DMS53 treated with DMSO at 0.1 percent for 48 hours (cell line): ENCODE results near the gene SDCCAG8.

Experiments used
- DNase-seq: peaks from one replicate; lab custom pipeline; 2025; ENCODE audit not compliant: unreplicated experiment; lab: John Stamatoyannopoulos, UW

SDCCAG8 gene

DNA sequence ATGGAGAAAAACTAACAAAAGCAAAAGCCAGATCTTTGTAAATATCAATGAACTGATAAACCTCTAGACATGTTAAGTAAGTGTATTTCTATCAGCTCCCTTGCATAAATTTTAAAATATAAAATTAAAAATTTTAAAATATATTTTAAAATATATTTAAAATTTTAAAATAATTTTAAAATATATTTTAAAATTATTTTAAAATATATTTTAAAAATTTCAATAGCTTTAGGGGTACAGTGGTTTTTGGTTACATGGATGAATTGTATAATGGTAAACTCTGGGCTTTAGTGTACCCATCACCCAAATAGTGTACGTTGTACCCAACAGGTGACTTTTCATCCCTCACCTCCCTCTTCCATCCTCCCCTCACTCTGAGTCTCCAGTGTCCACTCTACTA is 279.2 kb downstream of the SDCCAG8 start:
- no peak for DNase-seq

DNA sequence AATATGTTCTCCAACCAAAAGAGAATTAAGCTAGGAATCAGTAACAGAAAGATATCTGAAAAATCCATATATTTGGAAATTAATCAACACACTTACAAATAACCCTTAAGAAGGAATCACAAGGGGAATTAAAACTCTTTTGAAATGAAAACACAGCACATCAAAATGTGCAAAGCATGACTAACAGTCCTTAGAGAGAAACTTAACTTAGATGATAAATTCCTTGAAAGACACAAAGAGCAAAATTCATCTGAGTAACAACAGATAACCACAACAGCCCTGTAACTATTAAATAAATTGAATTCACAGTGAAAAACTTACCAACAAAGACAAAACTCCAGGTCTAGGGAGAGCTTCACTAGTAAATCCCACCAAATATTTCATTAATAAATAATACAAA is 283.8 kb downstream of the SDCCAG8 start:
- DNase-seq = no peak

DNA sequence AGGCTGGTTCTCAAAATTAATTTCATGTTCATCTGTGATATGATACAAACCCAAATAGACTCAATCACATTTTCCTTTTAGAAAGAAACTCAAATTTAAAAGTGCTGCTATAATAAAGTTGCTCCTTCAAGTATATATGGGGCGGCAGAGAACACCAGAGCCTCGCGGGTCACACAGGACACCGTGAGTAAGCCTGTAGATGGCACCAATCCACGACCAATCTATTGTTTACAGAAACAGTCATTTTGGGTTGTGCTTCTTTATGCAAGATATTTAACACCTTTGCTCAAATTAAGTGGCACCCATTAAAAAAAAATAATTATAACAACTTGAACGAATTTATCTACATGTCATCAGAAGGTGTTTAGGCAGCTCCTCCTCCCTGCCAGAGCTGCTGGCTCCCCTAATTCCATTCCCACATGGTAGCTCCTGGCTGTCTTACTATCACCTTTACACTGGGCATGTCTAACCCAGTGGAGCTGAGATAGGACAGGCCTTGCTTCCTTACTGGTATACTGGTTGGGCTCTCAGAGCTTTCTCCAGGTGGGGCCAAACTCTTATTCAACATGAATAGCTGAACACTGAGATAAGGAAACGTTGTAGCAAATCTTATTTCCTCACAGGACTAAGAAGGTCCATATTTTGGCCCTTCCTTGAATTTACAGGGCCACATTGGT is 287.0 kb downstream of the SDCCAG8 start:
- no peak for DNase-seq

DNA sequence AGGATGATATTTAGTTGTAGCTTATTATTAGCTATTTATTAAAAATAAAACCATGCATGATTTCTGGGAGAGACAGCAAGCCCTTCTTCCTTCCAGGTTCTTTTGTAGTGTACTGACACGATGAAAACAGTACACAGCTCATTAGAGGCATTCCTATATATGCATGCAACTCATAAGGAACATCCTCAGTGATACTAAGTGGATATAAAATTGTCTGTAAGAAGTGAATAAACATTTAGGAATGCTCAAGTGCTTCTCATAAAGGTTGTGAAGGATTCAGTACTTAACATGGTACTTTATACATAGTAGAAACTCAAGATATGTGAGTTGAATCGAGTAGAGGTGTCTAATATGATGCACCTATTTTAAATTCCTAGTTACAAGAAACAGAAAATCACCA is 287.7 kb downstream of the SDCCAG8 start:
- DNase-seq = no peak

DNA sequence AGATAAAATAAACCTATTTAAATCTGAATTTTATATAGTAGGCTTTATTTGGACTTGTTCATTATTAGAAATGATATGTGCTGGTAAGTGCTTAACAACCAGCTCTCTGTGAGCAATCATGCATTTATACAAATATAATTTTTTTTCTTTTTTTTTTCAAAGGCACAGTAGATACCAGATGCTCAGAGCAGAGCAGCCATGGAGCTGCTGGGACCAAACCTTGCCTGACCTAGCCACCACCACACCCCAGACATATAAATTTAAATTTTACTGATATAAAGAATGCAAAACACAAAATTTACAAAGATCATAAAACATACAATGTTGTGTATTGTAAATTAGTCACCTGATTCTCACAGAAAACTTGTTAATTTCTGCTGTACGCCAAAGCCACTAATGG is 290.6 kb downstream of the SDCCAG8 start:
- DNase-seq = no peak

DNA sequence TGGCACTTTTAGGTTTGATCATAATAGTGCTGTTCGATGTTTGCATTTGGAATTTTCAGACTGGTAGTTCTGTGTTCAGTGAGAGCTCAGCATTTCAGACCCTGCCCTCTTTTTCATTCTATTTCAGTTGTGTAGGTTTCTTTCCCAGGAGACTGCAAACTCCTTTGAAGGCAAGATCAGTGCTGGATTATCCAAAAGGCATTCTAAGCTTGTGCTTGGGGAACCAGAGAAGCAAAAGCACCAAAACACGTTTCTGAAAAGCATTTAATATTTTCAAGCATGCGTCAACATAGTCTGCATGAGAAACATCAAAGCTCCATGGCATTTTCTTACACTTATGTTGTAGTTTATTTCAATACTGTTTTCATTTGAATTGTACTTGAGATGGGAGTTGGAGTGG is 292.1 kb downstream of the SDCCAG8 start:
- DNase-seq = no peak

DNA sequence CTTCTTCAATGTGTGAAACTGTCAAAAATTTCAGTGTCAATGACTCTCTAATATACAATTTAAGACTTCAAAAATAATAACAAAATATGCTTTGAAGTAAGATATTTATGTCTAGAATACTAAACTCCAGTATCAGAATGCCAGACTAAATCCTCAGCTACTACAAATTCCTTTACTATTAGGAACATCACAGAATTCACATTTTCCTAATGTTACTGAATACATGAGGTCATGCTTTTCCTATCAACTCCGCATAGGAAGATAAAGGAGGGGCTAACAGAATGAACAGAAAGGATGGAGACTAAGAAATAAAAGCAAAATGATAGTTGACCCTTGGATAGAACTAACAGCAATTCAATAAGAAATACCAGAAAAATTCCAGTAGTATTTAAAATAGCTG is 292.7 kb downstream of the SDCCAG8 start:
- DNase-seq = no peak

DNA sequence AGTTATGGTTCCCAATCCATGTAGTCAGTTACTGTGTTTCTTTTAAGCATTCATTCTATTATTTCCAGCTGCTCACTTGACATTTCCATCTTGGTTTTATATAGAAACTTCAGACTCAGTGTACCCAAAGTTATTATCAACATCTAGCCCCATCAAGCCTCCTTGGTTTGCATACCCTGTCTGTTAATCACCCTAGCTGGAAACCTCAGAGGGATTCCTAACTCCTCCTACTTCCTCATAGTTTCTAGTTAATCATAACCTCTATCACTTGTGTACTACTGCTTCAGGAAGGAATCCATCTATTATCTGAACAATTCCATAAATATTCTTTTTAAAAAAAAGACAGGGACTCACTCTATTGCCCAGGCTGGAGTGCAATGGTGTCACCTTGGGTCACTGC is 293.3 kb downstream of the SDCCAG8 start:
- DNase-seq = no peak
